Measurements from ENCODE around the gene FOSL2. TPM values are rescaled to one million over a fixed set of nuclear protein-coding genes. Genes with fewer than 3 reads are reported as not detected.

Gene FOSL2
- total and polyA plus RNA-seq, 4 donors, result 23.5 to 97.9 (median 68.5) TPM

DNA sequence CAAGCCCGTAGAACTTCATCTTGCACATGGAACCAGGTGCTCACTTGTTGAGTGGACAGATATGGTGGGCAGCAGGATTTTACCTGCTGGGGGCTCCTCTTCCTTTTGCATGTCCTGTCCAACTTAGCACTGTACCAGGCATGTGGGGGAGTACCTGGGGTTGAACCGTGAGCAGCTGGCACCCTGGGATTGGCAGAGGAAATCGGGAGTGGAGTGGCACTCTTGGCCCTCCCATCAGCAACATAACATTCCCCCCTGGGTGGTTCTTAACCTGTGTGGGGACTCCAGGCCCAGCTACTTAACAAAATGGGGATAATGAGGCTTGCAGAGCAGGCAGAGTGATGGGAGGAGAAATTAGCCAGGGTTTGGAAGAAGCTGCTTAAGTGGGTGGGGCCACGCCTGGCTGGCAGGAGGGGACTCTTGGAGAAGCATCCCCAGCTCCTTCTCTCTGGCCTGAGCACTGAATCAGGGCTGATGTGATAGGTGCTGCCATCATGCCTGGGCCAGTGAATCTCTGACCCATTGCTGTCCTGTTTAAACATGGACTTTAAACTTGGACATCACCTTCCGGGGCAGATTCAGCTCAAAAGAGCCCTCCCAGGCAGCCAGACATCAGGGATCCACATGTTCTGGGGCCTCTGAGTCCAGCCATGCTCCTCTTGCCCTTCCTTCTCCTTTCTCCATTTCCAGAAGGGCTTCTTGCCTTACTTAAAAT, 15.5 kb downstream of the FOSL2 start:
- no peak overlapping the region for H3K27ac ChIP-seq (ENCODE audit: low read depth in 1 of 2, low read length in 1 of 2)

DNA sequence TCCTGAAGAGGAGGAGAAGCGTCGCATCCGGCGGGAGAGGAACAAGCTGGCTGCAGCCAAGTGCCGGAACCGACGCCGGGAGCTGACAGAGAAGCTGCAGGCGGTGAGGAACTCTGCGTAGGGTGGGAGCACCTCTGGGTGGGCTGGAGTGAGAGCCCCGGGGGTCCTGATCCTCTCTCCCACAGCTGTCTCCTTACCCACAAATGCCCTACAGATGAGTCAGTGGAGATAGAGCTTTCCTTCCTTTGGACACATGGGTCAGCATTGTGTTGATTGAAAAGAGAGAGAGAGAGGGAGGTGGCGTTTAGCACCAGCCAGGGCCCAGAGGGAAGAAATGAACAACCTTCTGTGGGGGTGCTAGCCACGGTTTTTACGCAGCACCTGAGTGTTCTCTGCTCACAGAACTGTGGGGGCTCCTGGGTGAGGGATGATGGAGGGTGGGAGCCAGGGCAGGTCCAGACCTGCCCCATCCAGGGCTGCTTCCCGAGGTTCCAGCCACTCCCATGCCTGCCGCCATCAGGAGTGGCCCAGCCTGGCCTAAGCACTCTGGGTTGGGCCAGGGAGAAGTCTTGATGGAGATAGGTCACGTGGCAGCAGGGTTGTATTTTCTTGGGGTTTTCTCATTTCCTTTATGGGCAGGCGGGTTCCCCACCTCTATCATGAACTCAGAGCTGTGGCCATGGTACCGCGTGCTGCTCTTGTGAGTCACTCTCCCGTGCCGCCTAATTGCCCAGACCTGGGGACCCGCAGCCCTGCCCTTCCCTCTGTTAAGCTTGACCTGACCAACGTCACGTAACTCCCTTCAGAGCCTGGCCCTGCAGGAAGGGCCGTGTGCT, 16.3 kb downstream of the FOSL2 start:
- ATAC-seq (ENCODE audit: insufficient read depth, low FRiP score), result no peak
- Histone ChIP-seq H3K27ac (ENCODE audit: low read depth in 1 of 2, low read length in 1 of 2) (no peak overlapping the region), H3K36me3 (ENCODE audit: control insufficient read depth in 4 of 4, insufficient read depth in 4 of 4, low read length in 4 of 4) (peaks cover 30 to 92% (median 61%) of the 10 kb centered on the region in 4 donors), H3K4me1 (ENCODE audit: control insufficient read depth in 5 of 5, insufficient read depth in 5 of 5, low read length in 5 of 5) (peaks cover 0 to 17% (median 0%) of the 10 kb centered on the region in 5 donors), H3K9ac (ENCODE audit: insufficient read depth in 1 of 2, low read length in 2 of 2) (no peak overlapping the region), H3K9me3 (ENCODE audit: control insufficient read depth in 4 of 4, insufficient read depth in 3 of 4, low read length in 3 of 4) (no peaks in the 10 kb centered on the region), H3K4me3 (no peak overlapping the region), H3K27me3 (ENCODE audit: control insufficient read depth in 3 of 3, insufficient read depth in 3 of 3, low read length in 2 of 3) (no peaks in the 10 kb centered on the region)
- 65 to 77% methylated on average over 26 of the region's 26 CpGs for WGBS, 2 donors
- TF ChIP-seq, protein P1, sequence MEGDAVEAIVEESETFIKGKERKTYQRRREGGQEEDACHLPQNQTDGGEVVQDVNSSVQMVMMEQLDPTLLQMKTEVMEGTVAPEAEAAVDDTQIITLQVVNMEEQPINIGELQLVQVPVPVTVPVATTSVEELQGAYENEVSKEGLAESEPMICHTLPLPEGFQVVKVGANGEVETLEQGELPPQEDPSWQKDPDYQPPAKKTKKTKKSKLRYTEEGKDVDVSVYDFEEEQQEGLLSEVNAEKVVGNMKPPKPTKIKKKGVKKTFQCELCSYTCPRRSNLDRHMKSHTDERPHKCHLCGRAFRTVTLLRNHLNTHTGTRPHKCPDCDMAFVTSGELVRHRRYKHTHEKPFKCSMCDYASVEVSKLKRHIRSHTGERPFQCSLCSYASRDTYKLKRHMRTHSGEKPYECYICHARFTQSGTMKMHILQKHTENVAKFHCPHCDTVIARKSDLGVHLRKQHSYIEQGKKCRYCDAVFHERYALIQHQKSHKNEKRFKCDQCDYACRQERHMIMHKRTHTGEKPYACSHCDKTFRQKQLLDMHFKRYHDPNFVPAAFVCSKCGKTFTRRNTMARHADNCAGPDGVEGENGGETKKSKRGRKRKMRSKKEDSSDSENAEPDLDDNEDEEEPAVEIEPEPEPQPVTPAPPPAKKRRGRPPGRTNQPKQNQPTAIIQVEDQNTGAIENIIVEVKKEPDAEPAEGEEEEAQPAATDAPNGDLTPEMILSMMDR (IDR thresholded peaks at IDR 0.05; ENCODE audit: control extremely low read depth, extremely low read depth), result no peak
- no peak for DNase-seq

More for the DNA sequence above, 15.5 kb downstream of the FOSL2 start:
- Histone ChIP-seq H3K36me3 (ENCODE audit: control insufficient read depth in 4 of 4, insufficient read depth in 4 of 4, low read length in 4 of 4) (peaks cover 35 to 85% (median 58%) of the 10 kb centered on the region in 4 donors), H3K9me3 (ENCODE audit: control insufficient read depth in 4 of 4, insufficient read depth in 3 of 4, low read length in 3 of 4) (no peaks in the 10 kb centered on the region), H3K9ac (ENCODE audit: insufficient read depth in 1 of 2, low read length in 2 of 2) (no peak overlapping the region), H3K4me1 (ENCODE audit: control insufficient read depth in 5 of 5, insufficient read depth in 5 of 5, low read length in 5 of 5) (peaks cover 0 to 14% (median 0%) of the 10 kb centered on the region in 5 donors), H3K4me3 (no peak overlapping the region), H3K27me3 (ENCODE audit: control insufficient read depth in 3 of 3, insufficient read depth in 3 of 3, low read length in 2 of 3) (no peaks in the 10 kb centered on the region)
- 91 to 92% methylated on average over 5 of the region's 5 CpGs for WGBS, 2 donors
- ATAC-seq (ENCODE audit: insufficient read depth, low FRiP score), result no peak
- TF ChIP-seq, protein P1 (IDR thresholded peaks at IDR 0.05; ENCODE audit: control extremely low read depth, extremely low read depth), result no peak
- DNase-seq, result no peak

DNA sequence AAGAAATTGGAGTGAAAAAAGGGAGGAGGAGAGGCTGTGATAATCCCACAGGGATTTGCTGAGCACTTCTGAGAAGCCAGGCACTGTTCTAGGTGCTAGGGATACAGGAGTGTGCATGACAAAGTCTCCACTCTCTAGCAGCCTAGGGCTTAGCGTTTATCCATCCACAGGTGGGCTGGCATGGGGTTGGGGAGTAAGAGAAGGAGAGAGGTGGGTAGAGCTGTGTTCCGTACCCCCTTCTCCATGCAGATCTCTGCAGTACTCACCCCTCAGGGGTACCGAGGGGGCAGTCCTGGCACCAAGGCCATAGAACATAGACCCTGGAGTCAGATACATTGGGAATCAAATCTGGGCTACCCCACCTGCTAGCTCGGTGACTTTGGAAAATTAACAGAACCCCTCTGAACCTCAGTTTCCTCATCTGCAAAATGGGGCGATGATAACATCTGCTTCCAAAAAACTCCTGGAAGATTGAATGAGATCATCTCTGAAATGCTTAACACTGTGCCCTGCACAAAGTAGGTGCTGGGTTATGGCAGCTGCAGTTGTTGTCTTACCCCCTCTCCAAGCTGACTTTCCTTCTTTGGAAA, 18.6 kb downstream of the FOSL2 start:
- TF ChIP-seq, protein P1 (IDR thresholded peaks at IDR 0.05; ENCODE audit: control extremely low read depth, extremely low read depth), result no peak
- no peak overlapping the region for H3K27ac ChIP-seq (ENCODE audit: low read depth in 1 of 2, low read length in 1 of 2)
- peaks cover 0 to 11% (median 3%) of the 10 kb centered on the region in 5 donors for H3K4me1 ChIP-seq (ENCODE audit: control insufficient read depth in 5 of 5, insufficient read depth in 5 of 5, low read length in 5 of 5)
- DNase-seq (no peak), ATAC-seq (ENCODE audit: insufficient read depth, low FRiP score) (no peak)
- WGBS, 2 donors, result 96 to 97% methylated on average over 5 of the region's 5 CpGs
- H3K27me3 ChIP-seq (ENCODE audit: control insufficient read depth in 3 of 3, insufficient read depth in 3 of 3, low read length in 2 of 3), result no peaks in the 10 kb centered on the region
- H3K4me3 ChIP-seq, result no peak overlapping the region
- no peak overlapping the region for H3K9ac ChIP-seq (ENCODE audit: insufficient read depth in 1 of 2, low read length in 2 of 2)
- peaks cover 26 to 82% (median 56%) of the 10 kb centered on the region in 4 donors for H3K36me3 ChIP-seq (ENCODE audit: control insufficient read depth in 4 of 4, insufficient read depth in 4 of 4, low read length in 4 of 4)
- no peaks in the 10 kb centered on the region for H3K9me3 ChIP-seq (ENCODE audit: control insufficient read depth in 4 of 4, insufficient read depth in 3 of 4, low read length in 3 of 4)
